Pancreas (tissue), 10 donors: ENCODE results near the gene P2RY2. TPM values are rescaled to one million over a fixed set of nuclear protein-coding genes. Genes with fewer than 3 reads are reported as not detected.
A peak's percentile ranks its signal among the peaks of the same experiment; 100 is the strongest.

Source experiments
- ATAC-seq, 4 donors: fragments of 200-7000 bp; cut with Tn5 transposase; one replicate each; pipeline versions ENCODE4 v1.8.0 to v1.9.1; 2020; ENCODE audit warnings: mild to moderate bottlenecking in 4 of 4, moderate library complexity in 4 of 4
- DNase-seq, 6 donors: peaks; one replicate each; pipeline ENCODE4 v3.0.0-alpha.2; 2020
- FAIRE-seq: peaks from 2 replicates; lab custom pipeline; 2012; peaks lifted over from hg19 to GRCh38; lab: Jason Lieb, UNC
- H3K27ac ChIP-seq, 4 donors: fragments of 200-600 bp; sonication (generic); 1 replicate in 3 of 4; 2 replicates in 1 of 4; pipeline versions ENCODE4 v1.5.0 to v1.8.0; 2020
- H3K27me3 ChIP-seq, 4 donors: fragments of 200-600 bp; one replicate each; pipeline ENCODE4 v1.8.0; 2021
- H3K36me3 ChIP-seq, 3 donors: fragments of 200-600 bp; sonication (generic) in 1 of 3; one replicate each; pipeline versions ENCODE4 v1.5.0 to v1.8.0; 2020 to 2021
- H3K4me1 ChIP-seq, 3 donors: fragments of 200-600 bp; one replicate each; pipeline ENCODE4 v1.8.0; 2021
- H3K4me3 ChIP-seq, 4 donors: fragments of 200-600 bp; sonication (generic) in 2 of 4; one replicate each; pipeline versions ENCODE4 v1.5.0 to v1.8.0; 2020 to 2021
- H3K9me3 ChIP-seq, 4 donors: fragments of 200-600 bp; one replicate each; pipeline ENCODE4 v1.8.0; 2021
- CTCF ChIP-seq, 4 donors: fragments of 200-600 bp; sonication (generic) in 3 of 4; IDR thresholded peaks; one replicate each; pipeline versions ENCODE4 v1.5.0 to v1.8.0; 2021; ENCODE audit warnings: antibody characterized with exemption in 4 of 4
- WGBS, 2 donors: extraction: QIAGEN DNeasy Blood & Tissue Kit; methylation state at CpG; one replicate each; pipeline ENCODE4 v1.1.7; 2013; 5-methylcytosine and 5-hydroxymethylcytosine counted together
- intact Hi-C, 3 donors: fragments of 100-400 bp; cut with DNase I; formaldehyde crosslinking; loops; one replicate each; pipeline versions ENCODE4 v1.11.1 to v1.14.2; 2022
- polyA plus RNA-seq, 2 donors: library from polyadenylated mRNA; stranded (reverse); fragments of 200-250 nt; gene quantifications; one replicate each; pipeline ENCODE4 v1.2.3, GENCODE V29; 2013
- total RNA-seq, 6 donors: library from RNA; stranded (reverse); fragmentation: NEBNext Ultra II Directional in 4 of 6; extraction: Animal tissue kit (Norgen Biotek cat#: 25700) in 4 of 6; gene quantifications; one replicate each; pipeline versions ENCODE4 v1.2.1 to v1.2.4, GENCODE V29; 2021 to 2023
- donor health status: healthy with polysubstance abuse.
- donor health status: DM: no; HTN: no; CAD: no; lungs with moderate emphysema.
- donor health status: DM: no; HTN: no; CAD: no.
- donor health status: control.
- donor health status: control.
- donor health status: Bipolar disorder and iron deficiency.
- donor health status: DM: yes; HTN: yes; CAD: no.
- donor health status: DM: no; HTN: no; CAD: no.
- donor health status: DM: no; HTN: no; CAD: no.
- donor health status: DM: yes; HTN: yes; CAD: no.

The P2RY2 gene
- total and polyA plus RNA-seq, 8 donors: 0.24 to 2.0 (median 0.47) TPM

- Histone ChIP-seq H3K36me3 (no peaks in the 10 kb centered on the region), H3K27ac (no peak overlapping the region), H3K9me3 (no peaks in the 10 kb centered on the region), H3K4me3 (no peak overlapping the region), H3K27me3 (no peaks in the 10 kb centered on the region), H3K4me1 (no peaks in the 10 kb centered on the region)
- peak; percentile 7 to 22 (median 14) for TF ChIP-seq CTCF (IDR thresholded peaks at IDR 0.05)
- peak; percentile 92 to 98 (median 96) for ATAC-seq
- DNase-seq: peak; percentile 63 to 86 (median 80)
- FAIRE-seq: no peak
- intact Hi-C loops: no loop called here
- WGBS, 2 donors: 18 to 27% methylated on average over 12 of the region's 12 CpGs
Observed at GRCh38 chr11:73227571-73228211, 9.6 kb downstream of the P2RY2 start.

- DNase-seq (no peak), ATAC-seq (no peak), FAIRE-seq (no peak)
- no peaks in the 10 kb centered on the region for H3K36me3 ChIP-seq
- no peak overlapping the region for H3K4me3 ChIP-seq
- WGBS, 2 donors: 33% methylated on average over 4 of the region's 4 CpGs
- H3K27ac ChIP-seq: no peak overlapping the region
- H3K27me3 ChIP-seq: no peaks in the 10 kb centered on the region
- no peaks in the 10 kb centered on the region for H3K9me3 ChIP-seq
- no peaks in the 10 kb centered on the region for H3K4me1 ChIP-seq
- intact Hi-C loops: no loop called here
- no peak for TF ChIP-seq CTCF (IDR thresholded peaks at IDR 0.05)
Observed at GRCh38 chr11:73228268-73229134, 10.4 kb downstream of the P2RY2 start.

GRCh38 chr11:73229321-73229895, 11.3 kb downstream of the P2RY2 start:
- no peaks in the 10 kb centered on the region for H3K9me3 ChIP-seq
- no peak for TF ChIP-seq CTCF (IDR thresholded peaks at IDR 0.05)
- H3K36me3 ChIP-seq: no peaks in the 10 kb centered on the region
- FAIRE-seq: no peak
- H3K4me1 ChIP-seq: no peaks in the 10 kb centered on the region
- WGBS, 2 donors: 82 to 83% methylated on average over 11 of the region's 11 CpGs
- DNase-seq: peak in 1 of 6 donors; percentile 43
- intact Hi-C loops: no loop called here
- H3K4me3 ChIP-seq: no peak overlapping the region
- no peaks in the 10 kb centered on the region for H3K27me3 ChIP-seq
- no peak for ATAC-seq
- H3K27ac ChIP-seq: no peak overlapping the region

- no peak for ATAC-seq
- no peaks in the 10 kb centered on the region for H3K36me3 ChIP-seq
- H3K27me3 ChIP-seq: no peaks in the 10 kb centered on the region
- peak in 1 of 6 donors; percentile 30 for DNase-seq
- TF ChIP-seq CTCF (IDR thresholded peaks at IDR 0.05): no peak
- H3K27ac ChIP-seq: no peak overlapping the region
- intact Hi-C loops: no loop called here
- no peak for FAIRE-seq
- H3K9me3 ChIP-seq: no peaks in the 10 kb centered on the region
- WGBS, 2 donors: 78 to 81% methylated on average over 16 of the region's 16 CpGs
- H3K4me3 ChIP-seq: no peak overlapping the region
- no peaks in the 10 kb centered on the region for H3K4me1 ChIP-seq
Observed at GRCh38 chr11:73229896-73230875, 12.1 kb downstream of the P2RY2 start.
